SU-DHL-6 (cell line): Measurements from ENCODE around the gene KCNJ9.

Source experiments
- CTCF ChIP-seq: fragments of 200-600 bp; sonication (generic); IDR thresholded peaks from one replicate; pipeline ENCODE4 v1.5.1; 2017; ENCODE audit warnings: antibody characterized with exemption, mild to moderate bottlenecking, low read length, moderate library complexity; ENCODE audit not compliant: insufficient read depth, poor library complexity, severe bottlenecking
- EZH2phosphoT487 ChIP-seq: fragments of 200-600 bp; sonication (generic), shearing (Covaris generic); conservative IDR thresholded peaks from 2 replicates; pipeline ENCODE4 v1.6.1; 2018; ENCODE audit warnings: mild to moderate bottlenecking, antibody characterized with exemption, low read length, moderate library complexity, mixed read lengths

- no peak for TF ChIP-seq CTCF
- TF ChIP-seq EZH2phosphoT487: no peak
Measured at GRCh38 chr1:160090760-160091159, 9.4 kb downstream of the KCNJ9 start.
